Neural progenitor cell (in vitro differentiated cells): Measurements from ENCODE around the gene P2RX6. TPM values are rescaled to one million over a fixed set of nuclear protein-coding genes. Genes with fewer than 3 reads are reported as not detected.

Experiments used
- DNase-seq: peaks from one replicate; pipeline ENCODE4 v3.0.0-alpha.2; 2016; ENCODE audit warnings: low spot score
- H2AFZ ChIP-seq: fragments of 200-600 bp; sonication (generic); replicated peaks from 2 replicates; pipeline ENCODE4 v1.6.1; 2016; ENCODE audit warnings: antibody characterized with exemption
- H3F3A ChIP-seq: fragments of 200-600 bp; sonication (generic); 2 replicates; pipeline ENCODE4 v1.6.1; 2016; ENCODE audit warnings: antibody characterized with exemption, low read depth
- H3K27ac ChIP-seq: fragments of 200-600 bp; sonication (generic); 2 replicates; pipeline ENCODE4 v1.5.1; 2016; ENCODE audit warnings: mild to moderate bottlenecking
- H3K27me3 ChIP-seq: fragments of 200-600 bp; sonication (generic); 2 replicates; pipeline ENCODE4 v1.6.1; 2016; ENCODE audit warnings: mild to moderate bottlenecking, moderate library complexity
- H3K36me3 ChIP-seq: fragments of 200-600 bp; sonication (generic); 2 replicates; pipeline ENCODE4 v1.5.1; 2016
- H3K4me1 ChIP-seq: fragments of 200-600 bp; sonication (generic); 2 replicates; pipeline ENCODE4 v1.6.1; 2016; ENCODE audit warnings: mixed run types
- H3K4me2 ChIP-seq: fragments of 200-600 bp; sonication (generic); 2 replicates; pipeline ENCODE4 v1.6.1; 2016
- H3K4me3 ChIP-seq: fragments of 200-600 bp; sonication (generic); 2 replicates; pipeline ENCODE4 v1.5.1; 2016
- H3K79me2 ChIP-seq: fragments of 200-600 bp; sonication (generic); 2 replicates; pipeline ENCODE4 v1.6.1; 2016; ENCODE audit warnings: low read depth
- H3K9ac ChIP-seq: fragments of 200-600 bp; sonication (generic); 2 replicates; pipeline ENCODE4 v1.6.1; 2016
- H3K9me3 ChIP-seq: fragments of 200-600 bp; sonication (generic); 2 replicates; pipeline ENCODE4 v1.5.1; 2016; ENCODE audit warnings: low read depth
- H4K20me1 ChIP-seq: fragments of 200-600 bp; sonication (generic); 2 replicates; pipeline ENCODE4 v1.6.1; 2016; ENCODE audit warnings: low read depth
- H3K27ac Mint-ChIP-seq: 3 replicates; pipeline ENCODE4 v1.8.0; 2021; ENCODE audit warnings: mixed read lengths
- H3K27me3 Mint-ChIP-seq: 2 replicates; pipeline ENCODE4 v1.8.0; 2022; ENCODE audit warnings: low read depth, mild to moderate bottlenecking, inconsistent platforms, moderate library complexity, mixed read lengths; ENCODE audit not compliant: insufficient read depth
- H3K36me3 Mint-ChIP-seq: 3 replicates; pipeline ENCODE4 v1.8.0; 2021; ENCODE audit warnings: mixed read lengths
- H3K4me1 Mint-ChIP-seq: 3 replicates; pipeline ENCODE4 v1.8.0; 2021; ENCODE audit warnings: mixed read lengths
- H3K4me3 Mint-ChIP-seq: 3 replicates; pipeline ENCODE4 v1.8.0; 2021; ENCODE audit warnings: mild to moderate bottlenecking, moderate library complexity, mixed read lengths
- H3K9me3 Mint-ChIP-seq: 3 replicates; pipeline ENCODE4 v1.8.0; 2020; ENCODE audit warnings: mixed read lengths
- EZH2 ChIP-seq: fragments of 200-600 bp; sonication (generic); IDR thresholded peaks from 2 replicates; pipeline ENCODE4 v1.6.1; 2017; ENCODE audit warnings: antibody characterized with exemption, mild to moderate bottlenecking, moderate library complexity
- EZH2phosphoT487 ChIP-seq: fragments of 200-600 bp; sonication (generic); IDR thresholded peaks from 2 replicates; pipeline ENCODE4 v1.6.1; 2017; ENCODE audit warnings: antibody characterized with exemption
- total RNA-seq: library from RNA; depleted of rRNA; stranded (reverse); fragments of >200 nt; gene quantifications from 2 replicates; pipeline ENCODE4 v1.2.3, GENCODE V29; 2015; ENCODE audit warnings: low replicate concordance
- TF ChIP-seq, protein P1 (sequence below): fragments of 200-600 bp; sonication (generic); IDR thresholded peaks from 2 replicates; pipeline ENCODE4 v1.5.1; 2017; ENCODE audit warnings: antibody characterized with exemption, mild to moderate bottlenecking

The P2RX6 gene
- total RNA-seq, 1 donor from 2014 or later, result 0.36 TPM

DNA sequence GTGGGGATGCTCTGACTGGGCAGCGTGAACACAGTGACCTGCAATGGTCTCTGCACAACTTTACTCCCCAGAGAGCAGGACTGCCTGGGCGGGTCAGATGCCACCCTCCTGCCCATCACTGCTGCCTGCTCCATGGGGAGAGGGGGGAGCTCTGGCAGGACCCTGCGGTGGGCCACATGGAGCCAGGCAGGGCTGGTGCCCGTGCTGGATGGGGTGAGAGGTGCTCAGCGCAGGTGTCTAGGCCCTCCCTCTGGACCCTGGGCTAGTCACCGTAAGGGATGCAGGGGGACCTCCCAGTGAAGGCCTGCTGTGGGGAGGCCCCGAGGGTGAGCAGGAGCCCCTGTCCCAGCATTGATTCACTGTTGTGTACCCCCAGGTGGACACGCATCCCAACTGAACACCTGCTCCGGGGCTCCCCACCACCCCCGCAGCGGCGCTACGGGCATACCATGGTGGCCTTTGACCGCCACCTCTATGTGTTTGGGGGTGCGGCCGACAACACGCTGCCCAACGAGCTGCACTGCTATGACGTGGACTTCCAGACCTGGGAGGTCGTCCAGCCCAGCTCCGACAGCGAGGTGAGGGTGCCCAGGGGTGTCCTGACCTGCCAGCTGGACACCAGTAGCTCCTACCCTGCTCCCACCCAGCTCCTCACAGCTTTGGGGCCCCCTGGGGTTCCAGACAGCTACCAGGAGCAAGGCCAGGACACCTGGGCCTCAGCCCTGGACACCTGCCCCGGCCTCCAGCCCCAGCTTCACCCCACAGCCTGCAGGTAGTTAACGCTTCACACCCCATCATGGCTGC lies 23.5 kb upstream of the P2RX6 start:
- H3K9ac ChIP-seq, result no peak overlapping the region
- no peaks in the 10 kb centered on the region for H3K79me2 ChIP-seq
- Mint-ChIP-seq H3K36me3 (peaks cover 4% of the 10 kb centered on the region), H3K4me1 (peaks cover 3% of the 10 kb centered on the region), H3K27me3 (peaks cover 2% of the 10 kb centered on the region), H3K27ac (no peak overlapping the region), H3K9me3 (no peaks in the 10 kb centered on the region), H3K4me3 (no peak overlapping the region)
- H2AFZ ChIP-seq, result no peak overlapping the region
- TF ChIP-seq, protein P1, sequence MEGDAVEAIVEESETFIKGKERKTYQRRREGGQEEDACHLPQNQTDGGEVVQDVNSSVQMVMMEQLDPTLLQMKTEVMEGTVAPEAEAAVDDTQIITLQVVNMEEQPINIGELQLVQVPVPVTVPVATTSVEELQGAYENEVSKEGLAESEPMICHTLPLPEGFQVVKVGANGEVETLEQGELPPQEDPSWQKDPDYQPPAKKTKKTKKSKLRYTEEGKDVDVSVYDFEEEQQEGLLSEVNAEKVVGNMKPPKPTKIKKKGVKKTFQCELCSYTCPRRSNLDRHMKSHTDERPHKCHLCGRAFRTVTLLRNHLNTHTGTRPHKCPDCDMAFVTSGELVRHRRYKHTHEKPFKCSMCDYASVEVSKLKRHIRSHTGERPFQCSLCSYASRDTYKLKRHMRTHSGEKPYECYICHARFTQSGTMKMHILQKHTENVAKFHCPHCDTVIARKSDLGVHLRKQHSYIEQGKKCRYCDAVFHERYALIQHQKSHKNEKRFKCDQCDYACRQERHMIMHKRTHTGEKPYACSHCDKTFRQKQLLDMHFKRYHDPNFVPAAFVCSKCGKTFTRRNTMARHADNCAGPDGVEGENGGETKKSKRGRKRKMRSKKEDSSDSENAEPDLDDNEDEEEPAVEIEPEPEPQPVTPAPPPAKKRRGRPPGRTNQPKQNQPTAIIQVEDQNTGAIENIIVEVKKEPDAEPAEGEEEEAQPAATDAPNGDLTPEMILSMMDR, result no peak
- TF ChIP-seq EZH2 (no peak), EZH2phosphoT487 (no peak)
- no peaks in the 10 kb centered on the region for H4K20me1 ChIP-seq
- no peaks in the 10 kb centered on the region for H3K9me3 ChIP-seq
- no peaks in the 10 kb centered on the region for H3K27me3 ChIP-seq
- DNase-seq, result no peak
- H3K36me3 ChIP-seq, result no peaks in the 10 kb centered on the region
- no peak overlapping the region for H3K4me2 ChIP-seq
- no peaks in the 10 kb centered on the region for H3F3A ChIP-seq
- no peak overlapping the region for H3K27ac ChIP-seq
- no peak overlapping the region for H3K4me3 ChIP-seq
- no peaks in the 10 kb centered on the region for H3K4me1 ChIP-seq

DNA sequence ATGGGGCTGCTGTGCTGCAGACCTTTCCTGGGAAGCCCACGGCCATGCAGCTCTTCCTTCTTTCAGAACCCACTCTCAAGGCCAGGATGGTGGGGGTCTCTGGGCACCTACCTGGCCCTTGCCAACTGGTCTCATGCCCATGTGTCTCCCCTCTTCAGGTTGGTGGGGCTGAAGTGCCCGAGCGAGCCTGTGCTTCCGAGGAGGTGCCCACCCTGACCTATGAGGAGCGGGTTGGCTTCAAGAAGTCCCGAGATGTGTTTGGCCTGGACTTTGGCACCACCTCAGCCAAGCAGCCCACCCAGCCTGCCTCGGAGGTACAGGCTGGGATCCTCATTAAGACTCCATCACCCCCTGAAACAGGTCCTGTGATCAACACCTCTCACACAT lies 22.9 kb upstream of the P2RX6 start:
- TF ChIP-seq EZH2phosphoT487 (no peak), EZH2 (no peak)
- TF ChIP-seq, protein P1, result no peak
- Histone ChIP-seq H3K27ac (no peak overlapping the region), H3K4me1 (no peaks in the 10 kb centered on the region), H3K36me3 (no peaks in the 10 kb centered on the region), H3K4me2 (no peak overlapping the region), H3K9ac (no peak overlapping the region), H3K4me3 (no peak overlapping the region), H2AFZ (no peak overlapping the region), H3F3A (no peaks in the 10 kb centered on the region), H4K20me1 (no peaks in the 10 kb centered on the region), H3K27me3 (no peaks in the 10 kb centered on the region), H3K79me2 (no peaks in the 10 kb centered on the region), H3K9me3 (no peaks in the 10 kb centered on the region)
- Mint-ChIP-seq H3K27me3 (peaks cover 2% of the 10 kb centered on the region), H3K27ac (no peak overlapping the region), H3K4me3 (no peak overlapping the region), H3K4me1 (peaks cover 3% of the 10 kb centered on the region), H3K9me3 (no peaks in the 10 kb centered on the region), H3K36me3 (peaks cover 1% of the 10 kb centered on the region)
- DNase-seq, result no peak

DNA sequence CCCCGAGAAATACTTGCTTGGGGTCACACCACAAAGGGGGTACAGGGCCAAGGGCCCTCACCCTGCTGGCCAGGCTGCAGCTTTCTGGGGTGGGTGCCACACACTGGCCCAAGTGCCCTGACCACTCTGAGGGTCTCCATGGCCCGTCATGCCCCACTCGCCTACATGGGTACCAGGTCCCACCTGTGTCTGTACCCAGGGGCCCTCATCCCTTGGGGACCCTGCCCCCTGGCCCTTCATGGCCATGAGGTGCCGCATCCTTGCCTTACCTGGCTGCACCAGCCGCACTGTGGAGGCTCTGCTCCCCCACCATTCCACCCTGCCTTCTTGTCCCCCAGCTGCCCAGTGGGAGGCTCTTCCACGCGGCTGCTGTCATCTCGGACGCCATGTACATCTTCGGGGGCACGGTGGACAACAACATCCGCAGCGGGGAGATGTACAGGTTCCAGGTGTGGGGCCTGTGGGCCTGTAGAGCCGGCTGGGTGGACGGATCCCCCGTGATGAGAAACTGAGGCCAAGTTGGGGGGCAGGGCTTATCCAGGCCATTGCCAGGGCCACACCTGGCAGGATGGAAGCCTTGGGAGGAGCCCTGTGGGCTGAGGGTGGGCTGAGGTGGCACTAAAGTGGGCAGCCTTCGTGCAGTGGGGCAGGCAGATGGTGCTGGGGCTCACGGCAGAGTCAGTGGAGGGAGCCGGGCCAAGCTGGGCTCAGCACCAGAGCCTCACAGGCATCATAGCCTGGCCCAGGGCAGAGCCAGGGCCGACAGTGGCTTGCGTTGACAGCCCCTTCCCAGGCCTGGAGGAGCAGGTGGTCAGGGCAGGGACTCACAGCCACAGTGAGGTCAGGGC lies 22.3 kb upstream of the P2RX6 start:
- no peaks in the 10 kb centered on the region for H3K9me3 Mint-ChIP-seq
- H3K27me3 Mint-ChIP-seq, result peaks cover 2% of the 10 kb centered on the region
- no peaks in the 10 kb centered on the region for H3K9me3 ChIP-seq
- TF ChIP-seq, protein P1, result no peak
- TF ChIP-seq EZH2phosphoT487 (no peak), EZH2 (no peak)
- no peak overlapping the region for H3K27ac ChIP-seq
- no peaks in the 10 kb centered on the region for H3F3A ChIP-seq
- H3K4me3 ChIP-seq, result no peak overlapping the region
- no peaks in the 10 kb centered on the region for H3K27me3 ChIP-seq
- no peaks in the 10 kb centered on the region for H4K20me1 ChIP-seq
- no peaks in the 10 kb centered on the region for H3K4me1 ChIP-seq
- DNase-seq, result no peak
- H3K36me3 ChIP-seq, result no peaks in the 10 kb centered on the region
- no peak overlapping the region for H3K9ac ChIP-seq
- H3K4me3 Mint-ChIP-seq, result no peak overlapping the region
- H3K4me1 Mint-ChIP-seq, result peaks cover 3% of the 10 kb centered on the region
- H3K36me3 Mint-ChIP-seq, result peaks cover 1% of the 10 kb centered on the region
- no peak overlapping the region for H2AFZ ChIP-seq
- no peak overlapping the region for H3K27ac Mint-ChIP-seq
- H3K79me2 ChIP-seq, result no peaks in the 10 kb centered on the region
- H3K4me2 ChIP-seq, result no peak overlapping the region
